Skin epidermis (tissue), 12 donors: ENCODE measurements around the gene ATF5.
A peak's percentile ranks its signal among the peaks of the same experiment; 100 is the strongest.
"Not testable (repeated sequence)": the region's sequence is repeated elsewhere in the genome, so short reads cannot be mapped to it uniquely, and the experiment has no call there.

ENCODE experiments used
- H3K27ac ChIP-seq, 21 experiments: fragments of 200-600 bp; sonication (generic) in 11 of 21; one replicate each; pipeline ENCODE4 v1.5.0; 2020; ENCODE audit warnings: mild to moderate bottlenecking in 3 of 21, inconsistent platforms in 2 of 21, moderate library complexity in 2 of 21
- H3K4me3 ChIP-seq, 7 experiments: fragments of 200-600 bp; sonication (generic) in 2 of 7; one replicate each; pipeline ENCODE4 v1.5.0; 2020; ENCODE audit warnings: inconsistent platforms in 2 of 7, mild to moderate bottlenecking in 2 of 7, moderate library complexity in 1 of 7

Gene ATF5

GRCh38 chr19:49918089-49918488 lies 10.9 kb upstream of the ATF5 start:
- Histone ChIP-seq H3K4me3 (no peak overlapping the region), H3K27ac (no peak overlapping the region)

DNA sequence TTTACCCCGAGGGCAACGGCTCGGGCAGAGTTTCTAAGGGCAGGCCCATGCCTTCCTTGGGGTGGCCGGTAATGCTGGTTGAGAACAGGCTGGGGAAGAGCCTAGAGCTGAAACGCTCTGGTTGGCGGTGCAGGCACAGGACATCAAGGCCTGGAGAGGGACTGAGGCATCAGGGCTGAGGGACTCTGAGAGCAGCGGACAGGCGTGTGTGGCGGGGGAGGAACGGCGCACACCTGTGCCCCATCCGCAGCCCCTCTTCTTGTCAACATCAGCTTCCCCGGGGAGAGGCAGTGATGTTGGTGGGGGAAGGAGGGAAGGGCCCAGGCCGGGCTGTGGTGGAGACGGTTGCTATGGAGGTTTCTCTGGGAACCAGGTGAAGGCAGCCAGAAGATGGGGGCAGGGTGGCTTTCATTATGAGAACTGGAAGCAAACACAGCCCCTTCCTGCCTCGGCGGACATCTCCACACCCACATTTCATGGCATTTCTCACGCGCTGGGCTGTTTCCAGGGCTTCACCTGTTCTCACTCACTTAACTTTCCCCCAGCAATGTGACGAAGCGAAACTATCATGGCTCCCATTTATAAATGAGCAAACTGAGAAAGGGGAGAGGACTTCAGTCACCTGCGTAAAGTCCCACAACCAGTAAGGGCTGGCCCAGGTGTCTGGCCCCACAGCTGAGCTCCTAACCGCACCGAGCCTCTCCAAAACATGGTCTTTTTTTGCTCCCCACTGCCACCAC lies 8.2 kb upstream of the ATF5 start:
- H3K27ac ChIP-seq = no peak overlapping the region

DNA sequence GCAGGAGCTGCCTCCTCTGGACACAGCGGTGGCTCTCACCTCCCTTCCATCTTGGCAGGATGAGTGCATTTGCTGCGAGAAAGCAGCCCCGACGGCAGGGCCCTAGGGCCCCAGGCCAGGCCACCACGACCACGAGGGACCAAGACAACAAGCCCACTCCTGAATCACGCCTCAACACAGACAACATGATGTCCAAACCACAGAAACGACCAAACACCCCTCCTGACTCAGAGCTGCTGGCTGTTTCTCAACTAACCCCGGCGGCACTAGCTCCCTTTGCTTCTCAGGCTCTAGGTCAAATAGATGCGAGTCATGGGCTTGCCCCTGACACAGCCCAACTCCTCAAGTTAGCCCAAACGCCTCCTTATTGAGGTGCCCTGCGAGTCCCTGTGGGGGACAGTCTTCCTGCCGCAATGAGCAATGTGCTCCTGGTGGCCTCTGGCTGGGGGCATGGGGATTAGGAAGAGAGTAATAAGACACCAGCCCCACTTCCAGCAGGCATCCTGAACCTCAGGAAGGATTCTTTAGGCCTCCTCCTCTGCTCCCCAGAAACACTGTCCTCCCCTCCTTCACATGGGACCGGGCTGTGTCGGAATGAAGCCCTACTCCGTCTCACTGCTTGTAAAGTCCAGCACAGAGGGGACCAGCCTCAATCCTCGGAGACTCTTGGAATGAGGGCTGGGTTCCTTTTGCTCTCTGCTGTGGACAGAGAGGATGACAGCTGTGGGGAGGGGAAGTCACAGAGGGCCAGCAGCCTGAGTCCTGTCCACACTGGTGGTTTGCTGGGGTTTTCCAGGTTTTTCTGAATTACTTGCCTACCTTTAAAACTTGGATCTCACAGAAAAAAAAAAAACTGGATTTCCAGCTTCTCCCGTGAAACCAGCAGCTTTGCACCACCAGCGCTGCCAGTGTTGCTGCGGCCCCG lies 6.9 kb upstream of the ATF5 start:
- H3K4me3 ChIP-seq = no peak overlapping the region
- H3K27ac ChIP-seq = peak overlapping the region in 6 of 21 experiments; percentile 19 to 55 (median 27)

More for the DNA sequence above, 8.2 kb upstream of the ATF5 start:
- H3K4me3 ChIP-seq = no peak overlapping the region

DNA sequence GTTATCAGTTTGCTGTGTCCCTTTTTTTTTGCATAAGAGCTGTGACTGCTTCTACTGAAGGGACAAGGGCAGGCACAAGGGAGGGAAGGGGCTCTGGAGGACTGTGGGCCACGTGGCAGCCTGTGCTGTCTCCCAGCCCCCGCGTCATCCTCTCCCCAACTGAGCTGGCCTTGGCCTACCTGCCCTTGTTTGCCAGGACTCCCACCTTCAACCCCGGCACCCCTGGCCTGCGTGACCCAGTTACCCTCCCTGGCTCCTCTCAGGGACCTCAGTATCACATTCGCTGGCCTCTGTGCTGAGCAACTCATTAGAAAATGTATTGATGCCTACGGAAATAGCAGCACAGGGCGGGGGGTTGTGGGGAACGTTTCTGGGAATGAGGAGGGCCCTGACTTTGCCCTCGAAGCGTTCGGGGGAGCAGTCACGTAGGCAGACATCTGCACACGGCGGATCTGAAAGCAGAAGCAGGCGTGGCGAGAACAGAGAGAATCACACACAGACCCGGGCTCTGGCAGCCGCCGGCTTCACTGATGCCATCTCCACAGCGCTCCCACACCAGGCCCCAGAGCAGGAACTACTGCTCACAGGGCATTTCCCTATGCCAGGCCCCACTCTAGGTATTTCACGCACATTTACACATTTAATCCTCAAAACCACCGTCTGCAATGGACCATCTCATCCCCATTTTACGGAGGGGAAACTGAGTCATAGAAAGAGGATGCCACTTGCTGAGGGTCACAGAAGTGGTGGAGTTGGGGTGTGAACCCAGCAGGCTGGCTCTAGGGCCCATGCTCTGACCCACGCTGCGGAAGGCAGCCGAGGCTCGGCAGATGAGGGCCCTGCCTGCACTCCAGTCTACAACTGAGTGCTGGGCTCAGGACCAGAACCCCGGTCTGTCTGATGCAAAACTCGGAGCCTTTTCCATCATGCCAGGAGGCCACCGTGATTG lies 5.7 kb upstream of the ATF5 start:
- peak overlapping the region in 9 of 21 experiments; percentile 10 to 70 (median 44) for H3K27ac ChIP-seq
- no peak overlapping the region for H3K4me3 ChIP-seq

GRCh38 chr19:49924004-49924880 lies 4.8 kb upstream of the ATF5 start:
- peak overlapping the region in 5 of 21 experiments; percentile 7 to 70 (median 22) for H3K27ac ChIP-seq

DNA sequence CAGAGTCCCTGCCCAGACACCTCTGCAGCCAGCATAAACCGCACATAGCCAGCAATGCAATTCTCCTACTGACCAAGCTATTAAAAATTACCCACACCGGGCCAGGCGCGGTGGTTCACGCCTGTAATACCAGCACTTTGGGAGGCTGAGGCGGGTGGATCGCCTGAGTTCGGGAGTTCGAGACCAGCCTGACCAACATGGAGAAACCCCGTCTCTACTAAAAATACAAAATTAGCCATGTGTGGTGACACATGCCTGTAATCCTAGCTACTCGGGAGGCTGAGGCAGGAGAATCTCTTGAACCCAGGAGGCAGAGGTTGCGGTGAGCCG lies 4.2 kb upstream of the ATF5 start:
- peak overlapping the region in 1 of 21 experiments; percentile 6 for H3K27ac ChIP-seq
- not testable (repeated sequence) for H3K4me3 ChIP-seq

More at GRCh38 chr19:49924004-49924880, 4.8 kb upstream of the ATF5 start:
- H3K4me3 ChIP-seq = no peak overlapping the region

DNA sequence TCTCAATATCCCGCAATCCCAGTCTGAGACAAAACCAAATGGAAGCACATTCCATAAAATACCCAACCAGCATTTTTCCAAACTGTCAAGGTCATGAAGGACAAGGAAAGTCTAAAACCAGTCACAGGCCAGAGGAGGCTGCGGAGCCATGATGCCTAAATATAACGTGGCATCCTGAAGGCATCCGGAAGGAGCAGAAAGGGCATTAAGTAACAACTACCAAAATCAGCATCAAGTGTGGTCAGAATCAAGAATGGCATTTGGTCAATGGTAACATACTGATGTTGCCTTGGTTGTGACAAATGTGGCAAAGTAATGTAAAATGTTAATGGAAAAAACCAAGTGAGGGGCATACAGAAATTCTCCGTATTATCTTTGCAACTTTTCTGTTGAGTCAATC lies 3.5 kb upstream of the ATF5 start:
- no peak overlapping the region for H3K4me3 ChIP-seq
- no peak overlapping the region for H3K27ac ChIP-seq

DNA sequence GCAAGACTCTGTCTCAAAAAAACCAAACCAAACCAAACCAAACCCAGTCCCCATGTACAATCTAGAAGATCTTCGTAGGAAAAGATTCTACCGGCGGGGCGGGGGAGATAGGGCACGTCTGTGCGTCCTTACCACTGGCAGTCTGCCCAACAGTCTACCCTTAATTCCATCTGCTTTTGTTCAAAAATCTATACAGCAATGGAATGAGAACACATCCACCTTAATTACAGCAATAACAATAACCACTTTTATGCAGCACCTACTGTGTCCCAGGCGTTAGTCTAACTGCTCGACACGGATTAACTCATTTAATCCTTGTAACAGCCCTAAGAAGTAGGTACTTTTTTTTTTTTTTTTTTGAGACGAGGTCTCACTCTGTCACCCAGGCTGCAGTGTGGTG lies 2.5 kb upstream of the ATF5 start:
- H3K27ac ChIP-seq = no peak overlapping the region
- H3K4me3 ChIP-seq = no peak overlapping the region

GRCh38 chr19:49927526-49928264 lies 1.3 kb upstream of the ATF5 start:
- peak overlapping the region in 13 of 21 experiments; percentile 28 to 100 (median 97) for H3K27ac ChIP-seq

GRCh38 chr19:49929611-49930482 lies 842 bp downstream of the ATF5 start:
- Histone ChIP-seq H3K27ac (peak overlapping the region; percentile 29 to 100 (median 95)), H3K4me3 (peak overlapping the region; percentile 54 to 99 (median 79))

More at GRCh38 chr19:49927526-49928264, 1.3 kb upstream of the ATF5 start:
- peak overlapping the region in 2 of 7 experiments; percentile 70 to 98 for H3K4me3 ChIP-seq

GRCh38 chr19:49930483-49931011 lies 1.5 kb downstream of the ATF5 start:
- Histone ChIP-seq H3K27ac (peak overlapping the region in 5 of 21 experiments; percentile 8 to 98 (median 97)), H3K4me3 (peak overlapping the region in 3 of 7 experiments; percentile 74 to 98 (median 79))

- no peak overlapping the region for H3K27ac ChIP-seq
- H3K4me3 ChIP-seq = no peak overlapping the region
These were observed 2.5 kb downstream of the ATF5 start for GRCh38 chr19:49931293-49932040.

DNA sequence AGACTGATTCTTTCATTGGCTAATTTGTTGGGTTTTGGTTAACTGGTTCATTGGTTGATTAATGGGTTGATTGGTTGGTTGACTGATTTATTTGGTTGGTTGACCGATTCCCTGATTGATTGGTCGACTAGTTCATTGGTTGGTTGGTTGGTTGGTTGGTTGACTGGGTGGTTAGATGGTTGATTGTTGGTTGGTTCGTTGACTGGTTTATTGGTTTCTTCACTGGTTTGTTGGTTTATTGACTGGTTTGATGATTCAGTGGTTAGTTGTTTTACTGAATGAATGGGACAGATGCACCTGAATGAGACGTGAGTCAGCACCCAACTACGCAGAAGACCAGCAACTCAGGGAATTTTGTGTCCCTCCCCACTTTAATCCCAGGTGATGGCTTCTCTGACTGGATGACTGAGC lies 3.0 kb downstream of the ATF5 start:
- no peak overlapping the region for H3K27ac ChIP-seq
- no peak overlapping the region for H3K4me3 ChIP-seq

DNA sequence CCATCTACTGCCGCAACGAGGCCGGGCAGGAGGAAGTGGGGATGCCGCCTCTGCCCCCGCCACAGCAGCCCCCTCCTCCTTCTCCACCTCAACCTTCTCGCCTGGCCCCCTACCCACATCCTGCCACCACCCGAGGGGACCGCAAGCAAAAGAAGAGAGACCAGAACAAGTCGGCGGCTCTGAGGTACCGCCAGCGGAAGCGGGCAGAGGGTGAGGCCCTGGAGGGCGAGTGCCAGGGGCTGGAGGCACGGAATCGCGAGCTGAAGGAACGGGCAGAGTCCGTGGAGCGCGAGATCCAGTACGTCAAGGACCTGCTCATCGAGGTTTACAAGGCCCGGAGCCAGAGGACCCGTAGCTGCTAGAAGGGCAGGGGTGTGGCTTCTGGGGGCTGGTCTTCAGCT lies 3.7 kb downstream of the ATF5 start:
- H3K4me3 ChIP-seq = no peak overlapping the region
- H3K27ac ChIP-seq = peak overlapping the region in 1 of 21 experiments; percentile 9

GRCh38 chr19:49933643-49934042 lies 4.6 kb downstream of the ATF5 start:
- Histone ChIP-seq H3K4me3 (no peak overlapping the region), H3K27ac (no peak overlapping the region)

DNA sequence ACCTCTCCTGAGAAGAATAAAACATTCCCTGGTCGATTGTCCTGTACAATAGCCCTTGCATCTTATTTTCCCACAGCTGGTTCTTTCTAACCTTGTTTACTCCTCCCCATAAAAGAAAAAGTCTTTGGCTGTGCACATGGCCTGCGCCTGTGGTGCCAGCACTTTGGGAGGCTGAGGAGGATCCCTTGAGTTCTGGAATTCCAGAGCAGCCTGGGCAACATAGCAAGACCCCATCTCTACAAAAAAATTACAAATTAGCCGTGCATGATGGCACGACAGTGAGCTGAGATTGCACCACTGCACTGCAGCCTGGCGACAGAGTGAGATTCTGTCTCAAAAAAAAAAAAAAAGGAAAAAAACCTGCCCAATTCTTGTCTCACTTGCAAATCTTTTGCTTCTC lies 7.5 kb downstream of the ATF5 start:
- Histone ChIP-seq H3K4me3 (no peak overlapping the region), H3K27ac (no peak overlapping the region)
